ENCODE results near the gene ARHGAP18.

DNA sequence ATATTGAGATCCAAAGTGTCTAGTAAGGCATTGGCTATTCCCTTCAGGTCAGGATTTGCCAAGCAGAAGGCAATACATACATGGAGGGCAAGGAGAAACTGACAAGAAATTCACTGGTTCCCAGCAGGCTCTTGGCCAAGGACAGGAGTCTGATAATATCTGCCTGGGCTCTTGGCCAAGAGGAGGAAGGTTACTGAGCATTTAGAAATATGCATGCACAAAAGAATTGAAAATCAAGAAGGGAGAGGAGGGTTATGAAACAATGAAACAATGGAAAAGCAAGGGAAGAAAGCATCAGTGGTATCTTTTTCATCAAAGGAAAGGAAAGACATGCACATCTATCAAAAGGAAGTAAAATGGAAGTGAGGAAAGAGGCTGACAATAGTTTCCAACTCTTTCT, 42.4 kb downstream of the ARHGAP18 start:
- TF ChIP-seq CTCF (IDR thresholded peaks at IDR 0.05 in 8 of 11, conservative IDR thresholded peaks at IDR 0.05 in 3 of 11) (no peak), POLR2AphosphoS5 (IDR thresholded peaks at IDR 0.05) (no peak)

Measured in spleen (tissue), 7 donors.